Natural killer cell treated with Interleukin-12 subunit alpha and Interleukin-12 subunit beta and Interleukin-15 and Interleukin-18, amount 100 ng/mL, for 72 hours (primary cell): ENCODE data around the gene SCNN1B. TPM values are rescaled to one million over a fixed set of nuclear protein-coding genes. Genes with fewer than 3 reads are reported as not detected.

Experiments used
- ATAC-seq, 2 donors: fragments of 150-1000 bp; cut with Tn5 transposase in 1 of 2; sonication (Bioruptor Pico), chemical (Tn5 transposase) in 1 of 2; 2 replicates each; pipeline ENCODE4 v1.10.0; 2021
- DNase-seq: peaks from one replicate; pipeline ENCODE4 v3.0.0; 2022; ENCODE audit warnings: low spot score
- H3K27ac Mint-ChIP-seq, 2 donors: 1 replicate in 1 of 2; 2 replicates in 1 of 2; pipeline ENCODE4 v1.8.0; 2022; ENCODE audit warnings: mixed read lengths in 2 of 2, mild to moderate bottlenecking in 1 of 2, moderate library complexity in 1 of 2
- H3K27me3 Mint-ChIP-seq, 2 donors: 1 replicate in 1 of 2; 2 replicates in 1 of 2; pipeline ENCODE4 v1.8.0; 2022; ENCODE audit warnings: mixed read lengths in 2 of 2
- H3K36me3 Mint-ChIP-seq: one replicate; pipeline ENCODE4 v1.8.0; 2022; ENCODE audit warnings: mixed read lengths
- H3K4me1 Mint-ChIP-seq, 2 donors: 1 replicate in 1 of 2; 2 replicates in 1 of 2; pipeline ENCODE4 v1.8.0; 2022; ENCODE audit warnings: low read depth in 2 of 2, mixed read lengths in 2 of 2, mild to moderate bottlenecking in 1 of 2
- H3K4me3 Mint-ChIP-seq: one replicate; pipeline ENCODE4 v1.8.0; 2022; ENCODE audit warnings: mixed read lengths
- H3K9me3 Mint-ChIP-seq: 2 replicates; pipeline ENCODE4 v1.8.0; 2022; ENCODE audit warnings: mixed read lengths
- total RNA-seq, 2 donors: library from RNA; stranded (reverse); gene quantifications; one replicate each; pipeline ENCODE4 v1.2.3, GENCODE V29; 2022

Gene SCNN1B
- total RNA-seq, 2 donors from 2014 or later: not detected

- DNase-seq (no peak), ATAC-seq (no peak)
- Mint-ChIP-seq H3K27ac (no peak overlapping the region), H3K9me3 (no peaks in the 10 kb centered on the region), H3K27me3 (no peaks in the 10 kb centered on the region), H3K4me3 (no peak overlapping the region), H3K4me1 (no peaks in the 10 kb centered on the region), H3K36me3 (peaks cover 10% of the 10 kb centered on the region)
Observed at GRCh38 chr16:23408242-23408822, 106.2 kb downstream of the SCNN1B start.

GRCh38 chr16:23408823-23409298 is 106.8 kb downstream of the SCNN1B start:
- Mint-ChIP-seq H3K27me3 (no peaks in the 10 kb centered on the region), H3K4me1 (no peaks in the 10 kb centered on the region), H3K9me3 (no peaks in the 10 kb centered on the region), H3K4me3 (no peak overlapping the region), H3K27ac (no peak overlapping the region), H3K36me3 (peaks cover 8% of the 10 kb centered on the region)
- DNase-seq: no peak
- peak; percentile 9 to 20 for ATAC-seq

GRCh38 chr16:23409522-23409921 is 107.4 kb downstream of the SCNN1B start:
- Mint-ChIP-seq H3K36me3 (peaks cover 8% of the 10 kb centered on the region), H3K4me1 (no peaks in the 10 kb centered on the region), H3K27me3 (no peaks in the 10 kb centered on the region), H3K9me3 (no peaks in the 10 kb centered on the region), H3K27ac (no peak overlapping the region), H3K4me3 (no peak overlapping the region)
- no peak for ATAC-seq
- no peak for DNase-seq

DNA sequence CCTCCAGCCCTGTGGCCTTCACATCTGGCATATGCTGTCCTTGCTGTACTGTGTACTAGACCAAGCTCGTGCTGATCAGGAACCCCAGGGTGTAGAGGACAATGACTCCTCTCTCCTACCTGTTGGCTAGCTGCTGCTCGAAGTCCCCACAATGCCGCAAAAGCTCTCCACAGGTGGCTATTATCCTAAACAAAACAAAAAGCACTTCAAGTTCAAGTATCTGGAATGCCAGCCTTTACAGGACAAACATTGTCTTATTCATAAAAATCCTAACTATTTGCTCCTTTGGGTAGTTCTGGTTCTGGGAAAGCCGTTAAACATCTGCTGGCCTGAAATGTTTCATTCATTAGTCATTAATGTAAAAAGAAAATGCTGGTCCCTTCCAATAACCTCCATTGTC is 108.1 kb downstream of the SCNN1B start:
- ATAC-seq: no peak
- DNase-seq: no peak
- H3K9me3 Mint-ChIP-seq: no peaks in the 10 kb centered on the region
- H3K4me1 Mint-ChIP-seq: no peaks in the 10 kb centered on the region
- peaks cover 8% of the 10 kb centered on the region for H3K36me3 Mint-ChIP-seq
- no peak overlapping the region for H3K4me3 Mint-ChIP-seq
- H3K27me3 Mint-ChIP-seq: no peaks in the 10 kb centered on the region
- no peak overlapping the region for H3K27ac Mint-ChIP-seq

DNA sequence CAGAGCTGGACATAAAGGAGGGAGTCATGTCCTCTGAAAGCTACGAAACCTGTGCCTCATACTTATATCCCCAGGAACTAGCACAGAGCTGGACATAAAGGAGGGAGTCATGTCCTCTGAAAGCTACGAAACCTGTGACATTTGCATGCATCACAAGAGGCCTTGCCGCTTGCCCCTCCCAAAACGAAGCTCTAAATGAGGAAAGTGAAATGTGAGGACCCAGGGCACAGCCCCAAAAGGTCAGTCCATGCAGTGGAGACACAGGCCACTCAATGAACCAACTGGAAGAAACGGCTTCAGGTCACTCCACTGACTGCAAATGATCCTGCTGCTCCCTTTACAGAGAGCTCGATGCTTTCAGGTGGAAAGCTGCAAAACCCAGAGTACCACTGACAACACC is 112.6 kb downstream of the SCNN1B start:
- DNase-seq: no peak
- no peak overlapping the region for H3K27ac Mint-ChIP-seq
- H3K9me3 Mint-ChIP-seq: no peaks in the 10 kb centered on the region
- H3K4me3 Mint-ChIP-seq: no peak overlapping the region
- H3K36me3 Mint-ChIP-seq: no peaks in the 10 kb centered on the region
- no peaks in the 10 kb centered on the region for H3K27me3 Mint-ChIP-seq
- no peak for ATAC-seq
- H3K4me1 Mint-ChIP-seq: no peaks in the 10 kb centered on the region

DNA sequence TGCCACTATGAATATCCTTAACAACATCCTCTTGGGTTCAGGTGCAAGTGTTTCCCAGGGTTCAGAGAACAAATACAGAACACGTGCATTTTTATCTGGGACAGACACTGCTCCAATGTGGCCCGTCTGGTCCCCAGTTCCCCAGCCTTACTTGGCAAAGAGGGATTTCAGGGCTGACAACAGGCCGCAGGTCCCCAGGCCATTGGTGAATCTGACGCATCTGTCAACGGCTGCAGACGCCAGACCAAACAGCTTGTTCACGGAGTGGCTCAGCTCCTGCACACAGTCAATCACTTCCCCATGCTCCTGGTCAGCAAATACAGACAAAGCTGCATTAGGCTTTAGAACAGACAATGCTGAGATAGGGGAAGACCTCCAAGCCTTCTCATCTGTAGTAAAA is 114.7 kb downstream of the SCNN1B start:
- Mint-ChIP-seq H3K4me3 (no peak overlapping the region), H3K4me1 (no peaks in the 10 kb centered on the region), H3K27ac (no peak overlapping the region), H3K9me3 (no peaks in the 10 kb centered on the region), H3K27me3 (no peaks in the 10 kb centered on the region), H3K36me3 (no peaks in the 10 kb centered on the region)
- ATAC-seq (no peak), DNase-seq (no peak)

GRCh38 chr16:23420011-23420410 is 117.9 kb downstream of the SCNN1B start:
- H3K27ac Mint-ChIP-seq: no peak overlapping the region
- no peaks in the 10 kb centered on the region for H3K4me1 Mint-ChIP-seq
- H3K27me3 Mint-ChIP-seq: no peaks in the 10 kb centered on the region
- no peak for ATAC-seq
- DNase-seq: no peak
- H3K4me3 Mint-ChIP-seq: no peak overlapping the region
- H3K36me3 Mint-ChIP-seq: peaks cover 4% of the 10 kb centered on the region
- H3K9me3 Mint-ChIP-seq: no peaks in the 10 kb centered on the region

DNA sequence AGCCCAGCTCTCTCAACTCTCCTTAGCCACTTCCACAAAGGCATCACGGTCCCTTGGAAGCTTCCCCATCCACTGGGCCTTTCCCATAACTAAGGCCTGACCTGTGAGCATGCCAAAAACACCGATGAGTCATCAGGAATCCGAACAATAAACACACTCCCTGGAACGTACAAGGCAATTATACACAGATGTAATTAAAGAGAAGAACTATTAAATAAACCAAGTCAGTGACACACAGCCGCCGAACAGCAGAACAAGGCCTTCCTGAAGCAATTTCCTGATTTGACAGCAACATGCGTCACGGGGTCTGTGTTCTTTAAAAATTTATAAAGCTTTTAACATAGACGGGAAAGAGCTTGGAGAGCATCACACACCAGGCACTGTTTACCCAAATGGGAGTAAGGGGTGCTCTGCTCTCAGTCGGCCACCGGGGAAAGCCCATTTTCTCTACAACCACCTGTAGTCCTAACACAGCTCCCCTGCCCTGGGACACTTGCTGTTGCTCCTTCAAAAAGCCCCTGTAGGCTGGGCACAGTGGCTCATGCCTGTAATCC is 121.5 kb downstream of the SCNN1B start:
- DNase-seq (no peak), ATAC-seq (no peak)
- no peak overlapping the region for H3K4me3 Mint-ChIP-seq
- H3K36me3 Mint-ChIP-seq: peaks cover 9% of the 10 kb centered on the region
- no peaks in the 10 kb centered on the region for H3K27me3 Mint-ChIP-seq
- H3K9me3 Mint-ChIP-seq: no peaks in the 10 kb centered on the region
- H3K27ac Mint-ChIP-seq: no peak overlapping the region
- H3K4me1 Mint-ChIP-seq: no peaks in the 10 kb centered on the region

DNA sequence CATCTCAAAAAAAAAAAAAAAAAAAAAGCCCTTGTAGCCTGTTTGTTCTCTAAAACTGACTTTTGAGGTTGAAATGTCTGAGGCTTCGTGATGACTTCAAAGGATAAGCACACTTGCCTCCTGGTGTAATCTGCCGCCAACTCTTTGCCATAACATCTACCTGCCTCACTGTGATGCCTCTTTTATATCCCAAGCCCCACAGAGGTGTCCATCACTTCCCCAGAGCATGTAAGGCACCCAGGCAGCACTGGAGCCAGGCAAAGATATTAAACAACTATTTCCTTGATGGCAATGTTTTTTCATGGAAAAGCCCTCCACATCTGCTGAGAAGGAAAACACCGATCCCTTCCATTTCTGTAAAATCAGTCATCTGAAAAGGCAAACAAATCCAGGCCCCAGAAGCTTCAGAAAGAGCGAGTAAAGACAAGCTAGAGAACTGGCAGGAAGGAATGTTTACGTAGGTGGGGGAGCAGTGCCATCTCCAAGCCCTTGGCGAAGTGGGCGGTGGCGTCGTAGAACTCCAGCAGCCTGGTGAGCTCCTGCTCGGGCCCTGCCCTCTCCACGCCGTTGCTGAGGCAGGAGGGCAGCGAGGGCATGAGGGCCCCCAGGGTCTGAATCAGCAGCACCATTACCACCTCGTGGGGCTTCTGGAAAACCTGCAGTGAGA is 122.3 kb downstream of the SCNN1B start:
- Mint-ChIP-seq H3K27ac (no peak overlapping the region), H3K36me3 (peaks cover 9% of the 10 kb centered on the region), H3K27me3 (no peaks in the 10 kb centered on the region), H3K4me1 (no peaks in the 10 kb centered on the region), H3K4me3 (no peak overlapping the region), H3K9me3 (no peaks in the 10 kb centered on the region)
- no peak for DNase-seq
- no peak for ATAC-seq

- no peak overlapping the region for H3K27ac Mint-ChIP-seq
- peaks cover 7% of the 10 kb centered on the region for H3K36me3 Mint-ChIP-seq
- no peak overlapping the region for H3K4me3 Mint-ChIP-seq
- no peaks in the 10 kb centered on the region for H3K9me3 Mint-ChIP-seq
- ATAC-seq (no peak), DNase-seq (no peak)
- H3K4me1 Mint-ChIP-seq: no peaks in the 10 kb centered on the region
- no peaks in the 10 kb centered on the region for H3K27me3 Mint-ChIP-seq
Observed at GRCh38 chr16:23428351-23428750, 126.2 kb downstream of the SCNN1B start.

Other genes starting within 250 kb of the SCNN1B start
- 10 to 100 TPM in 1 of 2 donors, 1 to 10 TPM in 1; 5.7 to 16.6 TPM for gene USP31, start 152.8 kb upstream of the SCNN1B start, total RNA-seq
- gene SCNN1G, start 119.6 kb upstream of the SCNN1B start, total RNA-seq: not detected
- gene COG7, start 150.9 kb downstream of the SCNN1B start, total RNA-seq: 10 to 100 TPM; 21.9 to 28.2 TPM
- gene GGA2, start 208.2 kb downstream of the SCNN1B start, total RNA-seq: 10 to 100 TPM; 61.0 to 97.3 TPM